Measurements from ENCODE around the gene FHOD1.

FHOD1 gene

DNA sequence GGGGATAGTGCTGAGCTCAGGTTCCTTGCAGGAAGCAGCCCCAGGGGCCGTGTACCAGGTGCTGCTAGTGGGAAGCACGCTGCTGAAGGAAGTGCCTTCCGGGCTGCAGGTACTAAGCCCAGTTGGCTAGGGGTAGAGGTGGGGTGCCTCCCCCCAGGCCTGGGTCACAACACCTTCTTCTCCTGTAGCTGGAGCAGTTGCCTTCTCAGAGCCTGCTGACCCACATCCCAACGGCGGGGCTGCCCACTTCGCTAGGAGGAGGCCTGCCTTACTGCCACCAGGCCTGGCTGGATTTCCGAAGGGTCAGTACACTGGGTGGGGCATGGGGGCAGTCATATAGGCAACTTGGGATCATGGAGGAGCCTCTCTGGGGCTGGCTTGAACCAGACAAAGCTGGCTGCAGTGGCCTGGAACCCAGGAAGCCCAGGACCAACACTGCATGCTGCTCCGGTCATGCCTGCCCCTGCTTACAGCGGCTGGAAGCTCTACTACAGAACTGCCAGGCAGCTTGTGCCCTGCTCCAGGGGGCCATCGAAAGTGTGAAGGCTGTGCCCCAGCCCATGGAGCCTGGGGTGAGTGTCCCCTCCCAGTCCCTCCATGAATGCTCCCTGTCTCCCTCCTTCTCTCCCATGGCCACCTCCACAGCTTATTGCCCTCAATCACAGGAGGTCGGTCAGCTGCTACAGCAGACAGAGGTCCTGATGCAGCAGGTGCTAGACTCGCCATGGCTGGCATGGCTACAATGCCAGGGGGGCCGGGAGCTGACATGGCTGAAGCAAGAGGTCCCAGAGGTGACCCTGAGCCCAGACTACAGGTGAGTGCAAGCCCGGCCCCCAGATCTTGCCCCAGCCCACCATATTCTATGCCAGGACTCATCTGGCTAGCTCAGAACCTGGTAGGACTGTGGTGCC, 34.5 kb upstream of the FHOD1 start:
- DNase-seq (ENCODE audit: extremely low read depth, low read depth), result no peak
- no peak overlapping the region for H3K4me3 ChIP-seq (replicated peaks; ENCODE audit: low read depth, low read length)
- TF ChIP-seq, protein P1, sequence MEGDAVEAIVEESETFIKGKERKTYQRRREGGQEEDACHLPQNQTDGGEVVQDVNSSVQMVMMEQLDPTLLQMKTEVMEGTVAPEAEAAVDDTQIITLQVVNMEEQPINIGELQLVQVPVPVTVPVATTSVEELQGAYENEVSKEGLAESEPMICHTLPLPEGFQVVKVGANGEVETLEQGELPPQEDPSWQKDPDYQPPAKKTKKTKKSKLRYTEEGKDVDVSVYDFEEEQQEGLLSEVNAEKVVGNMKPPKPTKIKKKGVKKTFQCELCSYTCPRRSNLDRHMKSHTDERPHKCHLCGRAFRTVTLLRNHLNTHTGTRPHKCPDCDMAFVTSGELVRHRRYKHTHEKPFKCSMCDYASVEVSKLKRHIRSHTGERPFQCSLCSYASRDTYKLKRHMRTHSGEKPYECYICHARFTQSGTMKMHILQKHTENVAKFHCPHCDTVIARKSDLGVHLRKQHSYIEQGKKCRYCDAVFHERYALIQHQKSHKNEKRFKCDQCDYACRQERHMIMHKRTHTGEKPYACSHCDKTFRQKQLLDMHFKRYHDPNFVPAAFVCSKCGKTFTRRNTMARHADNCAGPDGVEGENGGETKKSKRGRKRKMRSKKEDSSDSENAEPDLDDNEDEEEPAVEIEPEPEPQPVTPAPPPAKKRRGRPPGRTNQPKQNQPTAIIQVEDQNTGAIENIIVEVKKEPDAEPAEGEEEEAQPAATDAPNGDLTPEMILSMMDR (IDR thresholded peaks at IDR 0.05; ENCODE audit: low read depth, low read length, missing control alignments), result no peak

DNA sequence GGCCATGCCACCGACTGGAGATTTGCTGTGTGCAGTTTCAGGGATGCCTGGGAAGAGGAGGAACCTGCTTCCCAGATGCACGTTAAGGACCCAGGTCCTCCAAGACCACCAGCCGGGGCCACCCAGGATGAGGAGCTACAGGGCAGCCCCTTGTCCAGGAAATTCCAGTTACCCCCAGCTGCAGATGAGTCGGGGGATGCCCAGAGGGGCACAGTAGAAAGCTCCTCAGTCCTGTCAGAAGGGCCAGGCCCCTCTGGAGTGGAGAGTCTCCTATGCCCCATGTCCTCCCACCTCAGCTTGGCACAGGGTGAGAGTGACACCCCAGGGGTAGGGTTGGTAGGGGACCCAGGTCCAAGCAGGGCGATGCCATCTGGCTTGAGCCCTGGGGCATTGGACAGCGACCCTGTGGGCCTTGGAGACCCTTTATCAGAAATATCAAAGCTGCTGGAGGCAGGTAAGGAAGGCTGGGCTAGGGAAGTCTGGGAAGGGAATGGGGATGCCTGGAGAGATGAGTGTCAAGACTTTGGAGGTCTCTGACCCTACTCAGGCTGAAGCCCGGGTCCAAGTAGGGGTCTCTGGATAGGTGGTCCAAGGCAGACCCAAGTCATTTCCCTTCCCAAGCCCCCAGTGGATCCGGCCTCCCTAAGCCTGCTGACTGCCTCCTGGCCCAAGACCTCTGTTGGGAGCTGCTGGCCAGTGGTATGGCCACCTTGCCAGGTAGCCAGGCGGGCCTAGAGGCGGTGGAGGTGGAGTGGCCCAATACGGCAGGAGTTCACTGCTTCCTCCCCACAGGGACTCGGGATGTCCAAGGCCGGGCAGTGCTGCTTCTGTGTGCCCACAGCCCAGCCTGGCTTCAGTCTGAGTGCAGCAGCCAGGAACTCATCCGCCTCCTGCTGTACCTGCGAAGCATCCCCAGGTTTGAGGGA, 33.1 kb upstream of the FHOD1 start:
- H3K4me3 ChIP-seq (replicated peaks; ENCODE audit: low read depth, low read length), result peak overlapping the region; percentile 74
- TF ChIP-seq, protein P1 (IDR thresholded peaks at IDR 0.05; ENCODE audit: low read depth, low read length, missing control alignments), result no peak
- DNase-seq (ENCODE audit: extremely low read depth, low read depth), result no peak

DNA sequence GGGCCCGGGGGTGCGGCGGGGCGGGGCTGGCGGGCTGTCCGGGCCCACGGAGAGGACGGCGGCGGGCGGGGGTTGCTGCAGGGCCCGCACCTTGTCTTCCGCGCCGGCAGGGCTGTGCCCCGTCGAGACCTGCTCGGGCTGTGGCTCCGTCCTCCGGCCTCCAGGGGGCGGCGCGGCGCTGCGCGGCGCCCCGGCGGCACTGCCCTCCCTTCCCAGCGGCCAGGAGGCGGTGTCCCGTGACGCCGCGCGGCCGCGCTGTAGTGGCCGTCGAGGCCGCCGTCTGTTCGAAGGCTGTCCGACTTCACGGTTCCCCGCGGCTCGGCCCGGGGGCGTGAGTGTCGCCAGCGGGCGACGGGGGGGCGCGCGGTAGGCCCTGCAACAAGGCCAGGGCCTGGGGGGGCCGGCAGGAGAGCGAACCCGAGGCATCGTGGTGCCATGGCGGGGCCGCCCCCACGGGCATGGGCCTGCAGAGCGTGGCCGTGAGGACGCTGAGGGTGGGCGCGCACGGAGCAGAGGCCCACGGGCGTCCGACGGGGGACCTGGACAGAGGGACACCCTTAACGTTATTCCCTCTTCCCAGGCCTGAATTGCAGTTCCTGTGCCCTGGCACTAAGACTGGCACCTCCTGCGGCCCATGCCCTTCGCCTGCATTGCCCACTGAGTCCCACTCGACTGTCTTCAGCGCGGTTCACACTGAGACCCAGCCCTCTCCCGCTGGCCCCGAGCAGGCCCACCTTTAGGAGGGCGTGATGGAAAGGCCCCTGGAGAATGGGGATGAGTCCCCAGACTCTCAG, 32.2 kb upstream of the FHOD1 start, which contains the start of gene PLEKHG4:
TSS of gene PLEKHG4 (plus strand) at position 237 of the 794 bp plus-strand sequence. CDS start at position 750, 513 bp downstream.
- DNase-seq (ENCODE audit: extremely low read depth, low read depth), result peak; percentile 15

DNA sequence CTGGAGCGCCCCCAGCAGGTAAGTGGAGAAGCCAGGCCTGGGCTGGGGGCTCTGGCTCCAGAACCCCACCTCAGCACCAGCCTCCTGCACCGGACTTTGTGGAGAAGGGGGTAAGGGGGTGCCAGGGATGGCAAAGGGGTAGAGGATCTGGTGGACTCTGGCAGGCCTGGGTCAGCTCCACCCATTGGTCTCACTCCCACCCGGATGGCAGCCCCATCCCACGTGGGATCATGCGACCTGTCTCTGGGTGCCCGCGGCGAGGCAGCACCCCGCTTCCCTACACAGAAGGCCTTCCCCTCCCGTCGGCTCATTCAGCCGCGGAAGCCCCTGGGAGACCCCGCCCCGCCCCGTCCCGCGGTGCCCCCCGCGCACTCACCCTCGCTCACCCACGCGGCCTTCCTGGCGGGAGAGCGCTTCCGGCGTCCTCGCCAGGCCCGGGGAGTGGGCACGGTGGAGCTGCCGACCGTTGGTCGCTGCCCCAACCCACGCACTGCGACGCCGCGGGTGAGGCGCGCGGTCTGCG, 31.6 kb upstream of the FHOD1 start:
- no peak for DNase-seq (ENCODE audit: extremely low read depth, low read depth)
- TF ChIP-seq, protein P1 (IDR thresholded peaks at IDR 0.05; ENCODE audit: low read depth, low read length, missing control alignments), result peak; percentile 32
- peak overlapping the region; percentile 74 for H3K4me3 ChIP-seq (replicated peaks; ENCODE audit: low read depth, low read length)

More for the DNA sequence above, 32.2 kb upstream of the FHOD1 start, which contains the start of gene PLEKHG4:
- peak within 1 kb of the TSS; percentile 74 for H3K4me3 ChIP-seq (replicated peaks; ENCODE audit: low read depth, low read length)
- TF ChIP-seq, protein P1 (IDR thresholded peaks at IDR 0.05; ENCODE audit: low read depth, low read length, missing control alignments), result peak; percentile 46

DNA sequence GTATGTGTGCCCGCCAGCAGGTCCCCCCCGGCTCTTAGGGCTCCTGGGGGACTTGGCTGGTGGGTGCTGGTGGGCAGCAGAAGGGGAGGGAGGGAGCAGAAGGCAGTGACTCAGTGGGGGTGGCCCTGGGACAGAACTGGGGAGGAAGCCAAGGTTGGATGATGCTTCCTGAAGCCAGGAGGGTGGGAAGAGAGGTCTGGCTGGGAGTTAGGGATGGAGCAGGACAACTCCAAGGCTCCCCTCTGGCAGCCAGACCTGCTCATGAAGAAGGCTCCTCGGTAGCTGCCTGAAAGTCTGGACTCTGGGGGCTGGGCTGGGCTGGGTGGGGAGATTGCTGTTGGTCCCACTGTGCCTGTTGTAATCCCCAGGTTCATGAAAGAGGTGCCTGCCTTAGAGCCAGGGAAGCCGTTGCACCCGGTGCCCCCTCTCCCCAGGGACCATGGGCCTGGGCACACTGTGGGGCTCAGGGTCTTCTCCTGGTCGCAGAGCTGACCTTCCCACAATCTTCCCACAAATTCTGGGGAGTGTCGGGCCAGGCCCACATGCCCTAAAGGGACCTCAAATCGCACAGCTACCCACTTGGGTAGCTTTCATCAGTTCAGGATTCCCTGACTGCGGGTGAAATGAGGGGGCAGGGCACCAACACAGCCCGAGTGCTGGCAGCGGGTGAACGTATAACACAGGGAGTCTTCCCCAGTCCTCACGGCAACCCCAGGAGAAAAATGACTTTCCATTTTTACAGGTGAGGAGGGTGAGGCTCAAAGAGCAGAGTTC, 30.9 kb upstream of the FHOD1 start:
- TF ChIP-seq, protein P1 (IDR thresholded peaks at IDR 0.05; ENCODE audit: low read depth, low read length, missing control alignments), result no peak
- DNase-seq (ENCODE audit: extremely low read depth, low read depth), result peak; percentile 61
- peak overlapping the region; percentile 74 for H3K4me3 ChIP-seq (replicated peaks; ENCODE audit: low read depth, low read length)
